GM10847 (cell line): ENCODE measurements around the gene OR6B1.

ENCODE experiments used
- POLR2A ChIP-seq: IDR thresholded peaks from 2 replicates; pipeline ENCODE4 v1.6.1; 2011; ENCODE audit not compliant: insufficient read length; ENCODE audit errors: extremely low read depth

Gene OR6B1

GRCh38 chr7:143987513-143987912 lies 12.6 kb upstream of the OR6B1 start:
- TF ChIP-seq POLR2A = no peak

- no peak for TF ChIP-seq POLR2A
These were observed 11.0 kb upstream of the OR6B1 start for GRCh38 chr7:143988976-143989745.

GRCh38 chr7:143992670-143993069 lies 7.5 kb upstream of the OR6B1 start:
- TF ChIP-seq POLR2A = no peak

GRCh38 chr7:143993924-143994323 lies 6.2 kb upstream of the OR6B1 start:
- TF ChIP-seq POLR2A = no peak

- no peak for TF ChIP-seq POLR2A
These were observed 1.4 kb downstream of the OR6B1 start for GRCh38 chr7:144001543-144001942.

GRCh38 chr7:144004703-144005102 lies 4.6 kb downstream of the OR6B1 start:
- TF ChIP-seq POLR2A = no peak

GRCh38 chr7:144006029-144006691 lies 6.0 kb downstream of the OR6B1 start:
- no peak for TF ChIP-seq POLR2A

GRCh38 chr7:144006692-144007042 lies 6.5 kb downstream of the OR6B1 start:
- no peak for TF ChIP-seq POLR2A

- TF ChIP-seq POLR2A = no peak
These were observed 9.2 kb downstream of the OR6B1 start for GRCh38 chr7:144009361-144009760.

GRCh38 chr7:144011458-144012230 lies 11.5 kb downstream of the OR6B1 start:
- no peak for TF ChIP-seq POLR2A

GRCh38 chr7:144018065-144018464 lies 17.9 kb downstream of the OR6B1 start:
- no peak for TF ChIP-seq POLR2A

- TF ChIP-seq POLR2A = no peak
These were observed 19.3 kb downstream of the OR6B1 start for GRCh38 chr7:144019457-144019856.

- TF ChIP-seq POLR2A = no peak
These were observed 20.2 kb downstream of the OR6B1 start for GRCh38 chr7:144020340-144020739.

- no peak for TF ChIP-seq POLR2A
These were observed 22.0 kb downstream of the OR6B1 start for GRCh38 chr7:144022169-144022568.

GRCh38 chr7:144023171-144023827 lies 23.2 kb downstream of the OR6B1 start:
- no peak for TF ChIP-seq POLR2A
